HepG2 (cell line): ENCODE measurements around the gene PHOSPHO2. TPM values are rescaled to one million over a fixed set of nuclear protein-coding genes. Genes with fewer than 3 reads are reported as not detected.

ENCODE experiments used
- BCL3 ChIP-seq: sonication (generic); formaldehyde crosslinking; IDR thresholded peaks from 2 replicates; pipeline ENCODE4 v1.5.1; 2020; ENCODE audit warnings: mild to moderate bottlenecking, missing genetic modification reagents, moderate library complexity
- CENPT ChIP-seq: sonication (generic); formaldehyde crosslinking; IDR thresholded peaks from 2 replicates; pipeline ENCODE4 v1.8.0; 2022; ENCODE audit warnings: low read depth, mild to moderate bottlenecking, moderate library complexity, missing genetic modification reagents
- ERF ChIP-seq: IDR thresholded peaks from 2 replicates; pipeline ENCODE4 v1.6.1; 2018; ENCODE audit warnings: missing biosample characterization, missing genetic modification reagents
- FOXO1 ChIP-seq: sonication (generic); formaldehyde crosslinking; IDR thresholded peaks from 2 replicates; pipeline ENCODE4 v1.4.0; 2020; ENCODE audit warnings: missing genetic modification reagents
- HNRNPK ChIP-seq: fragments of 200-400 bp; formaldehyde crosslinking; IDR thresholded peaks from 2 replicates; pipeline ENCODE4 v1.6.1; 2018; ENCODE audit warnings: low read length, low read depth, moderate library complexity, mild to moderate bottlenecking; ENCODE audit not compliant: poor library complexity, severe bottlenecking
- ISL2 ChIP-seq: sonication (generic); formaldehyde crosslinking; IDR thresholded peaks from 2 replicates; pipeline ENCODE4 v1.5.0; 2020; ENCODE audit warnings: missing genetic modification reagents
- KDM3A ChIP-seq: IDR thresholded peaks from 2 replicates; pipeline ENCODE4 v1.6.1; 2018; ENCODE audit warnings: low read depth, missing compliant biosample characterization
- KDM5B ChIP-seq: sonication (generic); formaldehyde crosslinking; IDR thresholded peaks from 2 replicates; pipeline ENCODE4 v1.4.0; 2020; ENCODE audit warnings: missing genetic modification reagents, mild to moderate bottlenecking, borderline replicate concordance
- MAF1 ChIP-seq: sonication (generic); formaldehyde crosslinking; IDR thresholded peaks from 2 replicates; pipeline ENCODE4 v1.5.0; 2020; ENCODE audit warnings: missing genetic modification reagents, borderline replicate concordance
- RAD21 ChIP-seq: fragments of 450-650 bp; formaldehyde crosslinking; IDR thresholded peaks from 2 replicates; pipeline ENCODE4 v1.5.0; 2020; ENCODE audit warnings: mild to moderate bottlenecking
- RELA ChIP-seq: sonication (generic); formaldehyde crosslinking; IDR thresholded peaks from 2 replicates; pipeline ENCODE4 v1.4.0; 2020; ENCODE audit warnings: missing genetic modification reagents
- REPIN1 ChIP-seq: sonication (generic); formaldehyde crosslinking; IDR thresholded peaks from 2 replicates; pipeline ENCODE4 v1.8.0; 2022; ENCODE audit warnings: missing genetic modification reagents, low read depth, mild to moderate bottlenecking, borderline replicate concordance
- RXRA ChIP-seq: sonication (generic); formaldehyde crosslinking; IDR thresholded peaks from 2 replicates; pipeline ENCODE4 v1.5.1; 2020; ENCODE audit warnings: missing genetic modification reagents
- SALL2 ChIP-seq: sonication (generic); formaldehyde crosslinking; IDR thresholded peaks from 2 replicates; pipeline ENCODE4 v1.8.1; 2023; ENCODE audit warnings: mild to moderate bottlenecking, missing genetic modification reagents, inconsistent platforms
- ZNF160 ChIP-seq: sonication (generic); formaldehyde crosslinking; IDR thresholded peaks from 2 replicates; pipeline ENCODE4 v1.8.0; 2022; ENCODE audit warnings: mild to moderate bottlenecking, inconsistent platforms, missing genetic modification reagents
- ZNF501 ChIP-seq: sonication (generic); formaldehyde crosslinking; IDR thresholded peaks from 2 replicates; pipeline ENCODE4 v1.5.1; 2020; ENCODE audit warnings: mild to moderate bottlenecking, moderate library complexity, missing genetic modification reagents
- ZNF709 ChIP-seq: sonication (generic); formaldehyde crosslinking; IDR thresholded peaks from 2 replicates; pipeline ENCODE4 v1.5.0; 2020; ENCODE audit warnings: mild to moderate bottlenecking, missing genetic modification reagents
- ZSCAN5A ChIP-seq: sonication (generic); formaldehyde crosslinking; IDR thresholded peaks from 2 replicates; pipeline ENCODE4 v1.8.0; 2022; ENCODE audit warnings: mild to moderate bottlenecking, missing genetic modification reagents, borderline replicate concordance
- polyA plus RNA-seq, 8 experiments: library from polyadenylated mRNA; depleted of rRNA in 3 of 8; stranded (reverse) in 7 of 8; unstranded in 1 of 8; fragments of >200 nt; fragmentation: Illumina TruSeq in 4 of 8; extraction: Trizol in 4 of 8; gene quantifications; 2 replicates each; pipeline versions ENCODE4 v1.2.1 to v1.2.3, GENCODE V29; 2011 to 2016; ENCODE audit warnings: low read depth in 4 of 8, missing spikeins in 1 of 8, mixed read lengths in 1 of 8; ENCODE audit not compliant: insufficient read depth in 1 of 8
- total RNA-seq, 5 experiments: library from RNA; depleted of rRNA; stranded (reverse); fragments of >200 nt; fragmentation: Illumina TruSeq; extraction: Trizol; gene quantifications; 2 replicates each; pipeline ENCODE4 v1.2.3, GENCODE V29; 2016; ENCODE audit warnings: low read depth in 1 of 5
- TF ChIP-seq, protein P1 (sequence below): sonication (generic); formaldehyde crosslinking; IDR thresholded peaks from 2 replicates; pipeline ENCODE4 v1.5.0; 2020; ENCODE audit warnings: missing genetic modification reagents, mild to moderate bottlenecking, borderline replicate concordance
- TF ChIP-seq, protein P2 (sequence below): IDR thresholded peaks from 2 replicates; pipeline ENCODE4 v1.6.1; 2016
- TF ChIP-seq, protein P3 (sequence below): sonication (generic); formaldehyde crosslinking; IDR thresholded peaks from 2 replicates; pipeline ENCODE4 v1.4.0; 2020; ENCODE audit warnings: missing genetic modification reagents
- TF ChIP-seq, protein P4 (sequence below): IDR thresholded peaks from 2 replicates; pipeline ENCODE4 v1.6.1; 2016; ENCODE audit warnings: low read depth, borderline replicate concordance

The PHOSPHO2 gene
- total and polyA plus RNA-seq, 2 of the 13 experiments (the other 11 are each of a cell fraction or from before 2014, with no cell fraction given): 6.1 to 11.4 TPM

DNA sequence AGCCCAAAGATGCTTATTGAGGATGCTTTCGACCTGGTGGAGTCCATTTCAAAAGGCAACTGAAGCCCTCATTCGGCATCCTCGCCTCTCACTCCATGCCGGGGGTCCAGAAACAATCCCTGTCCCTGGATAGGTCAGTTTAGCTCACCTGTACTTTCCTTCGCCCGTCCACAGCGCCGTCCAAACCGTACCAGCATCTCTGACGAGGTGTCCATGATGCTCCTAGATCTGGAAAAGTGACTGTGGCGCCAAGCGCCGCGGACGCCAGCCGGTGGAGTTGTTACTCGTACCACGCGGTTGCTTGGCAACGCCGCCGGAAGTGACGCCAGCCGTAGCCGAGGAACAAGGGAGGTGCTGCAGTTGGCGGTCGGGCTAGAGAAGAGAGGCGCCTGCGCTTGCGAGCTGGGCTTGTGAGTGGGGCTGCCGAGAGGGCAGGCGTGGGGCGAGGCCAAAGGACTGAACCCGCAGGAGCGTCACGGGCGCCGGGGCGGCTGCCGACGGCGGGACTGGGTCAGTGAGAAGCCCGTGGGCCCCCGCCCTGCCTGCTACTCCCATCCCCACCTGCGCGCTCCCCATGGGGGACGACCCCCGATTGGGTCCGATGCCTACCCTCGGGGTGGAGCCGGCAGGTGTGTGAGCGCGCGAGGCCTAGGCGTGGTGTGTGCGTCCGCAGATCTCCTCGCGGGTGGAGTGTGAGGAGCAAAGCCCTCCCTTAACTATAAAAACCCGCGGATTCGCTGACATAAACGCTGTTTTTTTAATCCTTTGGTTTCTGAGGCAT is at the start of gene PHOSPHO2, which contains the start of gene CFAP210 (continued):
- peak; percentile 86; the same call in 1 of the 2 replicates for TF ChIP-seq ZSCAN5A (CRISPR knock-in tag)
- 0 out of 2 replicates have a peak, but pooled peaks have one; percentile 44 for TF ChIP-seq RELA (CRISPR knock-in tag)
- TF ChIP-seq ZNF160: peak; percentile 89; the same call in 1 of the 2 replicates
- peak; percentile 99 for TF ChIP-seq KDM5B
- TF ChIP-seq FOXO1 (CRISPR knock-in tag): 0 out of 2 replicates have a peak, but pooled peaks have one; percentile 68
- TF ChIP-seq ZNF709: peak; percentile 93
- TF ChIP-seq, protein P1, sequence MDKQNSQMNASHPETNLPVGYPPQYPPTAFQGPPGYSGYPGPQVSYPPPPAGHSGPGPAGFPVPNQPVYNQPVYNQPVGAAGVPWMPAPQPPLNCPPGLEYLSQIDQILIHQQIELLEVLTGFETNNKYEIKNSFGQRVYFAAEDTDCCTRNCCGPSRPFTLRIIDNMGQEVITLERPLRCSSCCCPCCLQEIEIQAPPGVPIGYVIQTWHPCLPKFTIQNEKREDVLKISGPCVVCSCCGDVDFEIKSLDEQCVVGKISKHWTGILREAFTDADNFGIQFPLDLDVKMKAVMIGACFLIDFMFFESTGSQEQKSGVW (CRISPR knock-in tag): no peak
- TF ChIP-seq, protein P2, sequence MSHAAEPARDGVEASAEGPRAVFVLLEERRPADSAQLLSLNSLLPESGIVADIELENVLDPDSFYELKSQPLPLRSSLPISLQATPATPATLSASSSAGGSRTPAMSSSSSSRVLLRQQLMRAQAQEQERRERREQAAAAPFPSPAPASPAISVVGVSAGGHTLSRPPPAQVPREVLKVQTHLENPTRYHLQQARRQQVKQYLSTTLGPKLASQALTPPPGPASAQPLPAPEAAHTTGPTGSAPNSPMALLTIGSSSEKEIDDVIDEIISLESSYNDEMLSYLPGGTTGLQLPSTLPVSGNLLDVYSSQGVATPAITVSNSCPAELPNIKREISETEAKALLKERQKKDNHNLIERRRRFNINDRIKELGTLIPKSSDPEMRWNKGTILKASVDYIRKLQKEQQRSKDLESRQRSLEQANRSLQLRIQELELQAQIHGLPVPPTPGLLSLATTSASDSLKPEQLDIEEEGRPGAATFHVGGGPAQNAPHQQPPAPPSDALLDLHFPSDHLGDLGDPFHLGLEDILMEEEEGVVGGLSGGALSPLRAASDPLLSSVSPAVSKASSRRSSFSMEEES (CRISPR knock-in tag): peak; percentile 82
- TF ChIP-seq, protein P3, sequence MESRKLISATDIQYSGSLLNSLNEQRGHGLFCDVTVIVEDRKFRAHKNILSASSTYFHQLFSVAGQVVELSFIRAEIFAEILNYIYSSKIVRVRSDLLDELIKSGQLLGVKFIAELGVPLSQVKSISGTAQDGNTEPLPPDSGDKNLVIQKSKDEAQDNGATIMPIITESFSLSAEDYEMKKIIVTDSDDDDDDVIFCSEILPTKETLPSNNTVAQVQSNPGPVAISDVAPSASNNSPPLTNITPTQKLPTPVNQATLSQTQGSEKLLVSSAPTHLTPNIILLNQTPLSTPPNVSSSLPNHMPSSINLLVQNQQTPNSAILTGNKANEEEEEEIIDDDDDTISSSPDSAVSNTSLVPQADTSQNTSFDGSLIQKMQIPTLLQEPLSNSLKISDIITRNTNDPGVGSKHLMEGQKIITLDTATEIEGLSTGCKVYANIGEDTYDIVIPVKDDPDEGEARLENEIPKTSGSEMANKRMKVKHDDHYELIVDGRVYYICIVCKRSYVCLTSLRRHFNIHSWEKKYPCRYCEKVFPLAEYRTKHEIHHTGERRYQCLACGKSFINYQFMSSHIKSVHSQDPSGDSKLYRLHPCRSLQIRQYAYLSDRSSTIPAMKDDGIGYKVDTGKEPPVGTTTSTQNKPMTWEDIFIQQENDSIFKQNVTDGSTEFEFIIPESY (CRISPR knock-in tag): no peak
- peak; percentile 84 for TF ChIP-seq MAF1 (CRISPR knock-in tag)
- TF ChIP-seq, protein P4, sequence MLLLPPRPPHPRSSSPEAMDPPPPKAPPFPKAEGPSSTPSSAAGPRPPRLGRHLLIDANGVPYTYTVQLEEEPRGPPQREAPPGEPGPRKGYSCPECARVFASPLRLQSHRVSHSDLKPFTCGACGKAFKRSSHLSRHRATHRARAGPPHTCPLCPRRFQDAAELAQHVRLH (CRISPR knock-in tag): peak; percentile 95; the same call in 1 of the 2 replicates
- 0 out of 2 replicates have a peak, but pooled peaks have one; percentile 92 for TF ChIP-seq SALL2 (CRISPR knock-in tag)
- TF ChIP-seq ERF (CRISPR knock-in tag): peak; percentile 90
- TF ChIP-seq BCL3 (CRISPR knock-in tag): peak; percentile 98
- peak; percentile 79; the same call in 1 of the 2 replicates for TF ChIP-seq RXRA (CRISPR knock-in tag)
- peak; percentile 69 for TF ChIP-seq RAD21 (CRISPR knock-in tag)
- TF ChIP-seq REPIN1 (CRISPR knock-in tag): peak; percentile 96
- TF ChIP-seq CENPT (CRISPR knock-in tag): 0 out of 2 replicates have a peak, but pooled peaks have one; percentile 53
- TF ChIP-seq KDM3A (CRISPR knock-in tag): peak; percentile 80
- peak; percentile 98 for TF ChIP-seq ZNF501 (CRISPR knock-in tag)
- TF ChIP-seq HNRNPK: peak; percentile 60
- TF ChIP-seq ISL2 (CRISPR knock-in tag): peak; percentile 81
